ENCODE results near the gene RPL37. TPM values are rescaled to one million over a fixed set of nuclear protein-coding genes. Genes with fewer than 3 reads are reported as not detected.

The RPL37 gene
- total RNA-seq, 6 experiments from 2014 or later: 854 to 1,142 (median 1,034) TPM

DNA sequence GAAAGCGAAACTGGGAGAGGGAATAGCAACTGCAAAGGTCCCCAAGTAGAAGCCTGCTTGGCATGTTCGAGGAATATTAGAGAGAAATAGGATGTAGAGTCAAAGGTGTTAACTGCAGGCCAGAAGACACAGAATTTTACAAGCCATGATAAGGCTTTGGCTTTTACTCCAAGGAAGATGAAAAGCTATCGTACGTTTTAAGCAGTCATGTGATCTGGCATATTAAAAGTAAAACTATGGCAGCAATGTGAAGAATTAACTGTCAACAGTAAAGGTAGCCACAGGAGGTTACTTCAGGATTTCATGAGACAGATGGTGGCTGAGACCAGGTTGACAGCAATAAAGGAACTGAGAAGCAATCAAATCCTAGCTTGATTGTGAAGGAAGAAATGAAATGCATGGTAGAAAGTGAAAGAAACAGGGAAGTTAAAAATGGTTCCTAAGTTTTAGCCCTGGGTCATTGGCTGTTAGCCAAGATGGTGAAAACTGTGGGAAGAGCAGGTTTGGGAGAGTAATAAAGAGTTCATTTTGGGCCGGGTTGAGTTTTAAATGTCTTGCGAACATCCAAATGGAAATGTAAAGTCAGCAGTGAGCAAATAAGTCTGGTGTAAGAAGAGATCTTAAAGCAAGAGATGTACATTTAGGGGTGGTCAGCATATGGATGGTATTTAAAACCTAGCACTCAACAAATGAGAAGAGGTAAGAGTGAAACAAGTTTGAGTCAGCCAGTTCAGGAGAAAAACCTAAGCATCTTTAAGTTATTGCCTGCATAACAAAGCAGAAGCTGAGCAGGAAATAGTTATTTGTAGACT lies 59.0 kb downstream of the RPL37 start:
- no peaks in the 10 kb centered on the region for H3K9me3 Mint-ChIP-seq
- peaks cover 2% of the 10 kb centered on the region; the same call in 1 of the 2 replicates for H3K27me3 Mint-ChIP-seq (ENCODE audit: insufficient read depth)
- TF ChIP-seq CTCF (IDR thresholded peaks at IDR 0.05): no peak
- H3K27ac Mint-ChIP-seq: peak overlapping the region; percentile 44
- peaks cover 23% of the 10 kb centered on the region for H3K4me1 Mint-ChIP-seq (ENCODE audit: low read depth)
- no peak for DNase-seq
- H3K4me3 Mint-ChIP-seq: peak overlapping the region; percentile 23; the same call in 1 of the 2 replicates
- H3K36me3 Mint-ChIP-seq (ENCODE audit: low read depth): peaks cover 16% of the 10 kb centered on the region

Other genes with a start within 250 kb of the RPL37 start
- gene PTGER4, start 155.3 kb downstream of the RPL37 start, total RNA-seq (2021; fragmentation: NEBNext Ultra II Directional; extraction: Animal tissue kit (Norgen Biotek cat#: 25700)): 1 to 10 TPM; 1.4 to 5.1 (median 3.6) TPM
- gene TTC33, start 79.3 kb downstream of the RPL37 start, total RNA-seq (2021; fragmentation: NEBNext Ultra II Directional; extraction: Animal tissue kit (Norgen Biotek cat#: 25700)): 10 to 100 TPM in 3 of 6 experiments, 1 to 10 TPM in 3; 8.6 to 11.3 (median 9.8) TPM
- 100 to 1,000 TPM in 1 of 6 experiments, 10 to 100 TPM in 5; 81.7 to 103 (median 88.3) TPM for gene PRKAA1, start 36.8 kb downstream of the RPL37 start, total RNA-seq (2021; fragmentation: NEBNext Ultra II Directional; extraction: Animal tissue kit (Norgen Biotek cat#: 25700))
- 1 to 10 TPM; 1.4 to 3.7 (median 3.4) TPM for gene CARD6, start 6.1 kb upstream of the RPL37 start, total RNA-seq (2021; fragmentation: NEBNext Ultra II Directional; extraction: Animal tissue kit (Norgen Biotek cat#: 25700))
- under 1 TPM in 2 of 6 experiments, not detected in 4; 0.05 to 0.40 TPM for gene C7, start 74.3 kb upstream of the RPL37 start, total RNA-seq (2021; fragmentation: NEBNext Ultra II Directional; extraction: Animal tissue kit (Norgen Biotek cat#: 25700))
- gene MROH2B, start 236.1 kb upstream of the RPL37 start, total RNA-seq (2021; fragmentation: NEBNext Ultra II Directional; extraction: Animal tissue kit (Norgen Biotek cat#: 25700)): not detected

All from HFFc6 (cell line).